Activated naive CD4-positive, alpha-beta T cell treated with anti-CD3 and anti-CD28 coated beads, Interleukin-2, amount 50 U/mL, for 16 hours (primary cell): ENCODE data around the gene P4HB.

Experiments used
- DNase-seq: peaks from one replicate; pipeline ENCODE4 v3.0.0-alpha.2; 2020

P4HB gene

DNA sequence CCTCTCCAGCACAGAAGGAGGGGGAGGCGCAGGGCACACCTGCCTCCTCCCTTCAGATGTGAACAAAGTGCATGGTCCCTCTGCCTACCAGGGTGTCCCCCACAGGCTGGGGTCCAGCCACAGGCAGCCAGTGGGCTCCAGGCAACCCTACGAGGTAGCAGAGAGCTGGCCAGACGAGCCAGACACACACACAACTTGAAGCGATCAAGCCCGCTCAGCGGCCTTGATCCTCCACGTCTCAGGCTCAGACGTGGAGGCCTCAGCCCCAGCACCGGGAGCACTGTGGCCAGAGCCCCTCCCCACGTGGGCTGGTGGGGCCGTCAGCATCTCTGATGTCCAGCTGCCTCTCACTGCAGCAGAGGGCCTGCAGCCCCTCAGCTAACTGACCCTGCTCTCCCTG lies 35.7 kb downstream of the P4HB start:
- no peak for DNase-seq

DNA sequence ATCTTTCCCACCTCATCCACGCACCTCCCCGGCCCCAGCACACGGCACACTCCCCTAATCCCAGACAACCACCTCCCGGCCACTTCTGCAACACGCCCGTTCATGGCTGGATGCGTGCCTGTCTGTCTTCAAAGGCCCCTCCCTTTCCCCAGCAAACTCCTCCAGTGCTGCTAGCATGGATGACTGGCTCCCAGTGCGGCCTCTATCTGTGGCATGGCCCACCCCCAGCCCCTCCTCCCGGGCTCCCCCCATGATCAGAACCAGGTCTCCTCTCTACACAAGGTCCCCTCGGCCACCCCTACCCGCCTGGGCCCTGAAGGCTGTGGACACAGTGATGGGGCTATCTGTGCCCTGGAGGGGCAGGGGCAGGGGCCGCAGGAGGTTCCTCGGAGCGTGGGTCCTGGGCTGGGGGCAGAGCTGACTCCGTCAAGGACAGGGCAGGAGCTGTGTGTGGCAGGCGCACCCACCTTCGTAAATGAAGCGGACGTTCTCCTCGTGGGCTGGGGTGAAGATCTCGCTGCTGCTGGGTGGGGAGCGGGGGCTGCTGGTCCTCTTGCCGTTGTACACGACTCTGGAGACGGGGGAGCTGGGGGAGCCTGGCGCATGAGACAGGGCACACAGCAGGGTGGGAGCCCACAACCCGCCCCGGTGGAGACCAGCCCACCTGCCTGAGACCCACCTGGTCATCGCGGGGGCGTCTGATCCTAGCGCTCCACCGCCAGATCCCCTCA lies 36.4 kb downstream of the P4HB start:
- DNase-seq = no peak

DNA sequence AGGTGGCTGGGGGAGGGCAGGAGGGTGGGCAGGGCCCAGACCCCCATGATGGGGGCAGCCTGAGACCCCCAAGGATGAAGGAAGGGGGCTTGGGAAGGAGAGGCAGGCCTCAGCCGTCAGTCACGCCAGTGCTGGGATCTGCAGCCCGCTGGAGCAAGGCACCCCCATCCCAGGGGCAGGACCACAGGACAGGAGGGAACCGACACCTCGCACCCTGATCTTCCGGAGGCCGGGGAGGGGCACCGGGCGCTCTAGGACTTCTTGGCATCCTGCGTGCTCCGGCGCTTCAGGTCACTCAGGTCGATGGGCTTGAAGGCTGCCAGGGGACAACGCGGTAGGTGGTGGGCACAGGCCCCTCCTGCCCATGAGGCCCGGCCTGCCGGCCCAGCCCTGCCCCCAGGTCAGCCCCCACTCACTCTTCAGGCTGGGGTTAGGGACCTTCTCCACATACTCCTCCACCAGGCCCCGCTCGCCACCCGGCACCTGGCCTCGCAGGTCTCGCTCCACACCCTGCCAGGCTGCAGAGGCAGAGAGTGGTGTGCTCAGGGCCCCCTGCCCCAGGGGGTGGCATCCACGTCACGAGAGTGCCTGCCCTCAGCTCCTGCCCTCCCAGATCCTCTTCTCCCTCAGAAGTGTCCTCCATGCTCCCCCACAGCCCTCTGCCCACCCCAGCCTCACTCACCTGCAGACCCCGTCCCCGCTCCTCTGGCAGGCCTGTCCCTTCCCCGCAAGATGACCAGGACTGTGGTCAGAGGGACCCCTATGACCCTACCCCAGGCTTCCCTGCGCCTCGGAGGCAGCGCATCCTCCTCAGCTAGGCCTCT lies 37.1 kb downstream of the P4HB start:
- no peak for DNase-seq

DNA sequence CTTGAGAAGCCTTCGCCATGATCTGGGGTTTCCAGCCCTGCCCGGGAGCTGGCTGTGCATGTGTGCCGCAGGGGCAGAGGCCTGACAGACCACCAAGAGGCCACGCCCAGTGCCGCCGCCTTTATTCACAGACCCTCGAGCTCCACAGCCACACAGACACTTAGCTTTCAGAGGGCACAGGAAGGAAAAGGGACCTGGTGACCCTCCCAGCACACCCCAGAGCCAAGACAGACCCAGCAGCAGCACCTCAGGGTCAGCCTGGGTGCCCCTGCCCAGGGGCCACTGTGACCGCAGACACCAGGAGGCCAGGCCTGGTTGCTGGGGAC lies 38.1 kb downstream of the P4HB start:
- no peak for DNase-seq

DNA sequence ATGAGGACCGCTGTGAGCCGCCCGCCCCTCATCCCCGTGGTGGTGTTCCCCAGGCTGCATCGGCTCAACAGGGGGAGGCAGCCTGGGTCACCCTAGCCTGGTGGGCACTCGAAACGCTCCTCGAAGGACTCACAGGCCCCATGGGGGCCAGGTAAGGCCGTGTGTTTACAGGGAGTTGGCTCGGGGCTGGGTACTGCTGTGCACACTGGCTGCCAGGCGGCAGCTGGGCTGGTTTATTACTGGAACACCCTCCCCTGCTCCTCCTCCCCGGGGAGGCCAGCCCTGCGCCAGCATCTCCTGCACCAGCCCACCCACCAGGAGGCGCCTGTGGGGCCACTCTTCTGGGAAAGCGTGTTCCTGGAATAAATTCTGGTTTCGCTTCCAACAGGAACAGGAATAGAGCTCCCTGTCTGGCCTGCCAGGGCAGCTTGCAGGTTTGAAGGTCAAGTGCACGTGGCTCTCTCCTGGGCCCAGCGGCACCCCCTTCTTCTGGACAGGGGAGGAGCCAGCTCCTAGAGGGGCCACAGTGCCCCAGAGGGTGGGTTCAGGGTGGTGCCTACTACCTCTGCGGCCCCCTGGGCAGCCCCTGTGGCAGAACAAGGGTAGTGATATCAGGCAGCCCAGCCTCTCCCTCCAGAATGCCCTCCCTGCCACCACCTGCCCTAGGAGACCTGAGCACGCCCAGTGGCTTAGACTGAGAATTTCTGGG lies 38.6 kb downstream of the P4HB start:
- DNase-seq = no peak

DNA sequence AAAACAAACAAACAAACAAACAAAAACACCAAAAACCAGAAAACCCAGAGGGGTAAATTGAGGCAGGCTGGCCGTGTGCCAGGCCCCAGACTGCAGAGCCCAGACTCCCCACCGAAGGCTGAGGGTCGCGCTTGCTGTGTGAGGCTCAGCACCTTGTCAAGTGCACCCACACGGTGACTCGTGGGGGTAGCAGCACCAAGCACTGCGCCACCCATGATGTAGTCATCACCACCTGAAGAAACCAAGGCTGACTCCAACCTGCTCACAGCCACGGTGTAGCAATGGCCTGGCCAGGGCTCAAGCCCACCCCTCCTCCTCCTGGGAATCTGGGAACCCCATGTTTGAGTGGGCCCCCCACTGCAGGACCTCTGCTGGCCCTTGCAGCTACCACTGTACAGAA lies 39.2 kb downstream of the P4HB start:
- DNase-seq = no peak

DNA sequence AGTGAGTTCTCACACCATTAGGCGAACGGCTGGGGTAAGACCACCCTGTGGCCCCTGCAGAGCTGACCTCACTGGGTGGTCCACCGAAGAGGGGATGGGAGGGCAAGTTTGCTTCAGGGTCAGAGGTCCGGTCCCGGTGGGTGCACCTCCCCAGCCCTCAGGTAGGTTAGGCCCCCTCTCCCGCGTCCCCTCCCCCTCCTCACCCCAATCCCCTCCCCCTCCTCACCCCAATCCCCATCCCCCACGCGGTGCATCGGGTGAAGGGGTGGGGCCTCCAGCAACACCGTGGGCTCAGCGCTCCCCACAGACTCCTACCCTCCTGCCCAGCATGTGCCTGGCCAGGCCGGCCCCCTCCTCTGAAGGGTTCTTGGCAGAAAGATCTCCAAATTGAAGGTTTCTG lies 40.6 kb downstream of the P4HB start:
- no peak for DNase-seq

DNA sequence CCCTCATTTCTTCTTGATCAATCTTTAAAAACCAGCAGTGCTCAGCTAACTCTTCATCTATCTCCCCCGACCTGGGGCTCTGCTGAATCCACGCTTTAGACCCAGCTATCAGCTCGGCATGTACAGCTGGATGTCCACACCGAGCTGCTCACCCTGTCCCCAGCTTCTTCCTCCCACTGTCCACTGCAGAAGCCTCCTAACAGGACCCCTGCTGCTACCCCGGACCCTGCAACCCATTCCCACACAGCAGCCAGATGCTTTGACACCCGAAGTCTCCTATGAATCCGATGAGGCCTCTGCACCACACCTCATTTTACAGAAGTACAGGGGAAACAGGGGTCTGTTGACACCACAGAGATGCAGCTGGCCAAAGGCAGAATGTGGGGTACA lies 42.6 kb downstream of the P4HB start:
- no peak for DNase-seq

DNA sequence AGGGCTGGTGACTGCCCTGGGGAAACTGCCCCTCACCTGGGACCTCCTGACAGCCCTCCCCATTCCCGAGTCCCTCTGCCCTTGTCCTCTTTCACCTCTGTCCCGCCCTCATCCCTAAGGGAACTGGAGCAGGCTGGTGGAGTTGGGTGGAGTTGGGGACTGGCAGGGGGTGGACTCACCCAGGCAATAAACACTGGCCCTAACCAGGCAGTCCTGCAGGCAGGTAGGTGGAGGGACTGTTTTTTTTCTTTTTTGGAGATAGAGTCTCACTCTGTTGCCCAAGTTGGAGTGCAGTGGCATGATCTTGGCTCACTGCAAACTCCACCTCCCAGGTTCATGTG lies 44.7 kb downstream of the P4HB start:
- DNase-seq = no peak

DNA sequence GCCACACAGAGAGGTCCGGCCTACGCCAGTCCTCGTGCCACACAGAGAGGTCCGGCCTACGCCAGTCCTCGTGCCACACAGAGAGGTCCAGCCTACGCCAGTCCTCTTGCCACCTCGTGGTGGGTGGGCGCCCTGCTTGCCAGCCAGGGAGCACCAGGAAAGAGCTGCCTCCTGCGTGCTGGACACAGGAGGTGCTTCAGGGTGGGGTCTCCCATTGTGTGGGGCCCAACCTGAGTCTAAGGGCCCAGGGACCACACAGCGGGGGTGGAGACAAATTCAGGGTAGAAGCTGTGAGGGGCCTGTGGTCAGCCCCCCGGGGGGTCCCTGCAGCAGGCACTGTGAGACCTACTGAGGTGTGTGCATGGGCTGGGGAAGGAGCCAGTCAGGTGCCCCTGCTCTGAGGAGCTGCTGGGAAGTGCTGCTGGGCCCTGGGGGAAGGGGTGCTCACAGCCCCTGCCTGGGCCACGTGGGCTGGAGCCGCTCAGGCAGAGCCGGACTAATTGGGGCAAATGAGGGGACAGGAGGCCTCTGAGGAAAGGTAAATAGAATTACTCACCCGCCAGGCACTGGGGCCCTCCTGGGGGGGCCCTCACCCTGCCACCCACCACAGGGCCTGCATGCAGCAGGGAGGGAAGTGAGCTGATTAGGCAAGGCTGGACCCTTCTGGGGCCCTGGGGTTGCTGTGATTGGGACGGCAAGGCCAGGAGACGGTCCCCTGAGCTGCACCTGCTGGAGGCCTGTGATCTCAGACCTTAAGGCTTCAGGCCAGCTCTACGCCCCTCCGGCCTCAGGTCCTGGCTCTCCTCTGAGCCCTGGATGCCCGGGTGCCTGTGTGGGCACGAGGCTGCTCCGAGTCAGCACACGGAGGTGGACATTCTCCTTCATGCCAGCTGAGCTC lies 45.3 kb downstream of the P4HB start:
- DNase-seq = no peak

DNA sequence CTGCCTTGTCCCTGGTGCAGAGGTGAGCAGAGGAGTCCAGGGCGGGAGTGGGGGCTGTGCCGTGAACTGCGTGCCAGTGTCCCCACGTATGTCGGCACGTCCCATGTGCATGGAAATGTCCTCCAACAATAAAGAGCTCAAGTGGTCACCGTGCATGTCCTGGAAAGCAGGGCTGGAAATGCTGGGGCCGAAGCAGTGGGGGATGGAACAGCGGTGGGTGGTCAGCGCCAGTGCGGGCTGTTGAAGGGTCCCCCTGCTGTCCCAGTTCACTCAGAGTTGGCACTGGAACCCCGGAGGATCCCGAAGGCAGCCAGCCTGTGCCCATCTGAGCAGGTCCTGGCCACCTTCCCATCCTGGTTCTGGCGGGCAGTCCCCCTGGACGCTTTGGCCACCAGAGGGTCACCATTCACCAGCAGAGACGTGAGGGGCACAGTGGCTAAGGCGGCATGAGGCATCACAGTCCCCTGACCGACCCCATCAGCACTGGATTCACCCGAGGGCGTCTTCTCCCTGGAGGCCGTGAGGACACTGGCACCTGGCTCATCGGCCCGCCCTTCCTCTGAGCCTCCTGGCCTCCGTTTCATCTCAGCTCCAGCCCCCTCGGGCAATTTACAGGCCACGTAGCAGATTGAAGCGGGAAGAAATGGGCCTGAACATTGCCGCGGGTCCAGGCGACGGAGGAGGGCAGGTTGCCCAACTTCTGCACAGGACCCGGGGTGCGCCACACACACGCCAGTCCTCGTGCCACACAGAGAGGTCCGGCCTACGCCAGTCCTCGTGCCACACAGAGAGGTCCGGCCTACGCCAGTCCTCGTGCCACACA lies 46.3 kb downstream of the P4HB start:
- no peak for DNase-seq

DNA sequence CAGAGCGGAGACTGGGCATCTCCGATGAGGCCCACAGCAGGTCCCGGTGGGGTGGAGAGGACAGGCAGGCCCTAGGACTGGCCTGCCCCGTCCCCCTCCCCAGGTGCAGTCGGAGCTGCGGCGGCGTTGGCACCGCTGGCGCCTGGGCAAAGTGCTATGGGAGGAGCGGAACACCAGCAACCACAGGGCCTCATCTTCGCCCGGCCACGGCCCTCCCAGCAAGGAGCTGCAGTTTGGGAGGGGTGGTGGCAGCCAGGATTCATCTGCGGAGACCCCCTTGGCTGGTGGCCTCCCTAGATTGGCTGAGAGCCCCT lies 47.0 kb downstream of the P4HB start:
- DNase-seq = no peak

DNA sequence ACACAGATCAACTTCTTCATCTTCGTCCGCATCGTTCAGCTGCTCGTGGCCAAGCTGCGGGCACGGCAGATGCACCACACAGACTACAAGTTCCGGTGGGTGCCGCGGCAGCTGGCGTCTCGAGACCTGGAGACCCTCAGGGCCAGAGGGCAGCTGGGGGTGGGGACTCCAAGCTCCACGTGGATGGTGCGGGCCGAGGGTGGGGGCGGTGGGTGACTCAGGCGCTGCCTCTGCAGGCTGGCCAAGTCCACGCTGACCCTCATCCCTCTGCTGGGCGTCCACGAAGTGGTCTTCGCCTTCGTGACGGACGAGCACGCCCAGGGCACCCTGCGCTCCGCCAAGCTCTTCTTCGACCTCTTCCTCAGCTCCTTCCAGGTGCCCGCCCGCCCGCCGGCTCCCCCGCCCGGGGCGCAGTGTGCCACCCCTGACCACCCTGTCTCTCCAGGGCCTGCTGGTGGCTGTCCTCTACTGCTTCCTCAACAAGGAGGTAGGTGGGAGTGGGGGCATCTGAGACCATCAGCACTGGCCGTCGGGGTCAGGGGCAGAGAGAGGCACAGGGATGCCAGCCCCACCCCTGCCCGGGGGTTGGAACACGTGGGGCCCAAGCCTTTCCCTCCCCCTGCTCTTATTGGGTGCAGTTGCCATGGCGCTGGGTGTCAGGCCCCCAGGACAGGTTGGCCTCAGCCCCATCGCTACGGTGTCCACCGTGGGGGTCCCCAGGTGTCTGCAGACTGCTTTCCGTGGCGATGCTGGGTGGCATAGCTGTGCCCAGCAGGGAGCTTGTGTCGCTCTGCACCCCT lies 47.6 kb downstream of the P4HB start:
- DNase-seq = no peak

DNA sequence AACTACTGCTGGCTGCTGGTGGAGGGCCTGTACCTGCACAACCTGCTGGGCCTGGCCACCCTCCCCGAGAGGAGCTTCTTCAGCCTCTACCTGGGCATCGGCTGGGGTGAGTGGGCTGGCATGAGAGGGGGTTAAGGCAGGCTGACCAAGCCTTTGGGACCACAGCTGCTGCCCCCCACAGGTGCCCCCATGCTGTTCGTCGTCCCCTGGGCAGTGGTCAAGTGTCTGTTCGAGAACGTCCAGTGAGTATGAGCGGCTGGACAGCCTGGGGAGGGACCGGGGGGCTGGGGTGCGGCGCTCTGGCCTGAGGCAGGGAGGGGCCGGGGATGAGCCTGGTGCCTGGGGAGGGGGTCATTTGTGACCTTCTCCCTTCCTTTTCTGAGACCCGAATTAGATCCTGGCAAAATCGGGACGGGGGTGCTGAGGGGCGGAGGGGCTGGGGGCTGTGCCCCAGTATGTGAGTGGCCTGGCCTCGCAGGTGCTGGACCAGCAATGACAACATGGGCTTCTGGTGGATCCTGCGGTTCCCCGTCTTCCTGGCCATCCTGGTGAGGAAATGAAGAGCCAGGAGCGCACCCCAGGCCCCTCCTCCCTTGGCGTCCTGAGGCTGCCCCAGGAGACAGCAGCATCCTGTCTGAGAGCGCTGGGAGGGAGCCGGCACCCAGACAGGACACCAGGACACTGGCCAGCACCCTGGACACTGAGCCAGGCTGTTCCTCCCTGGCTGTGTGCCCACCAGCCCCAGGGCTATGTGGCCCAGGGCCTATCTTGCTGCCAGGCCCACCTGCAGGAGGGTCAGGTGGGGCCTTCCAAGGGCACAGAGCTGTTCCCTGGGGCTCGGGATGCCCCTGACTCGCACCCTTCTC lies 48.4 kb downstream of the P4HB start:
- no peak for DNase-seq

DNA sequence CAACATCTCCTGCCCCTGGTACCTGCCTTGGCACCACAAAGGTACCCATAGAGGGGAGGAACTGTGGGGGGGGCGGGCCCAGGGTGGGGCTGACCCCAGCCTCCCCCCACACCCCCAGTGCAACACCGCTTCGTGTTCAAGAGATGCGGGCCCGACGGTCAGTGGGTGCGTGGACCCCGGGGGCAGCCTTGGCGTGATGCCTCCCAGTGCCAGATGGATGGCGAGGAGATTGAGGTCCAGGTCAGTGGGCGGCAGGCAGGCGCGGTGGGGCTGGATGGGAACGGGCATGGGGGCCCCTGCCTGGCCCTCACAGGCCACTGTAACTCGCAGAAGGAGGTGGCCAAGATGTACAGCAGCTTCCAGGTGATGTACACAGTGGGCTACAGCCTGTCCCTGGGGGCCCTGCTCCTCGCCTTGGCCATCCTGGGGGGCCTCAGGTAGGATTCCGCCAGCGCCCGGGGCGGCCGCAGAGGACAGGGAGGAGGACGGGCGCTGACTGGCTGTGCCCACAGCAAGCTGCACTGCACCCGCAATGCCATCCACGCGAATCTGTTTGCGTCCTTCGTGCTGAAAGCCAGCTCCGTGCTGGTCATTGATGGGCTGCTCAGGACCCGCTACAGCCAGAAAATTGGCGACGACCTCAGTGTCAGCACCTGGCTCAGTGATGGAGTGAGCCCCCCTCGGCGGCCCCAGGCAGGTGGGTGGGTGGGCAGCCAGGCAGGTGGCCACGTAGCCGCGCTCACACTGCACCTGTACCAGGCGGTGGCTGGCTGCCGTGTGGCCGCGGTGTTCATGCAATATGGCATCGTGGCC lies 49.2 kb downstream of the P4HB start:
- DNase-seq = no peak

DNA sequence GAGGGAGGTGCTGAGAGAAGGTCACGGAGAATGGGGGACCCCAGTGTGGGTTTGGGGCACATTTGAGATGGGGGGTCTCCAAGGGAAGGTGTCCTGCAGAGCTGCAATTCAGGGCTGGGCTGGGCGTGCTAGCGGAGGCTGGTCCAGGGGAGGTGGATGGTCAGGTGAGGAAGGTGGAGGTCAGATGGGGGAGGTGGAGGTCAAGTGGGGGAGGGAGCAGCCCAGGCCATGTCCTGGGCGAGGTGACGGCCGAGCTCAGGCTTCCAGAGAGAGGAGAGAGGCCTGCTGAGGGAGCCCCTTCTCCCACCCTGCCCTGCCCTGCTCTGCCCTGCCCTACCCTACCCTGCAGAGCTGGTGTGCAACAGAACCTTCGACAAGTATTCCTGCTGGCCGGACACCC lies 49.9 kb downstream of the P4HB start:
- DNase-seq = no peak

DNA sequence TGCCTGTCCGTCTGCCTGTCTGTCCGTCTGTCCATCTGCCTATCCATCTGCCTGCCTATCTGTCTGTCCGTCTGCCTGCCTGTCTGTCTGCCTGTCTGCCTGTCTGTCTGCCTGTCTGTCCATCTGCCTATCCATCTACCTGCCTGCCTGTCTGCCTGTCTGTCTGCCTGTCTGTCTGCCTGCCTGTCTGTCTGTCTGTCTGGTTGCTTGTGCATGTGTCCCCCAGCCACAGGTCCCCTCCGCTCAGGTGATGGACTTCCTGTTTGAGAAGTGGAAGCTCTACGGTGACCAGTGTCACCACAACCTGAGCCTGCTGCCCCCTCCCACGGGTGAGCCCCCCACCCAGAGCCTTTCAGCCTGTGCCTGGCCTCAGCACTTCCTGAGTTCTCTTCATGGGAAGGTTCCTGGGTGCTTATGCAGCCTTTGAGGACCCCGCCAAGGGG lies 50.8 kb downstream of the P4HB start:
- DNase-seq = no peak

DNA sequence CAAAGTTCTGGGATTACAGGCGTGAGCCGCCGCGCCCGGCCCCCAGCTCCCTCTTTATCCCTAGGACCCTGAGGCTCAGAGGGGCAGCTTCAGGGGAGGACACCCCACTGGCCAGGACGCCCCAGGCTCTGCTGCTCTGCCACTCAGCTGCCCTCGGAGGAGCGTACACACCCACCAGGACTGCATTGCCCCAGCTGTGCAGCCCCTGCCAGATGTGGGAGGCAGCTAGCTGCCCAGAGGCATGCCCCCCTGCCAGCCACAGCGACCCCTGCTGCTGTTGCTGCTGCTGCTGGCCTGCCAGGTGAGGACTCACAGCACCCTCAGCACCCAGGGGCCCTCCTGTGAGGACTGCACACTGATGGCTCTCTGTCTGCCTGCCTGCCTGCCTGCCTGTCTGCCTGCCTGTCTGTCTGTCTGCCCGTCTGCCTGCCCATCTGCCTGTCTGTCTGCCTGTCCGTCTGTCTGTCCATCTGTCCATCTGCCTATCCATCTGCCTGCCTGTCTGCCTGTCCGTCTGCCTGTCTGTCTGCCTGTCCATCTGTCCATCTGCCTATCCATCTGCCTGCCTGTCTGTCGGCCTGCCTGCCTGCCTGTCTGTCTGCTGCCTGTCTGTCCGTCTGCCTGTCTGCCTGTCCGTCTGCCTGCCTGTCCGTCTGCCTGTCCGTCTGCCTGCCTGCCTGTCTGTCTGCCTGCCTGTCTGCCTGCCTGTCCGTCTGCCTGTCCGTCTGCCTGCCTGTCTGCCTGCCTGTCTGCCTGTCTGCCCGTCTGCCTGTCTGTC lies 51.4 kb downstream of the P4HB start:
- no peak for DNase-seq

DNA sequence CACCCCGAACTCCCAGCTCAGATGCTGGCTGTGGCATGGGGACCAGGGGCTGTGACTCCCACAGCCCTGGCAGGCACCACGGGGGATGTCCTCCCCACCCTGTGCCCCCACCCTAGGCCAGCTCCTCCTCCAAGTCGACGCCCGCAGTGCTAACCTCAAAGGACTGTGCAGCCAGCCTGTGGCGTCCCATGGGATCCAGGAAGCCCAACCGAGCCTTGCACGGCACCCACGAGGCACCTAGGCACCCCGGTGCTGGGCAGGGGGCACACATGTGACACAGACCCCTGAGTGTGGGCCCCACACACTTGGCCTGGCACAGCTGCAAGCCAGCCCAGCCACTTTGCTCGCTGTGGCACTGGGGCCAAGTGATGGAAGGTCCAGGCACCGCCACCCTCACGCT lies 52.5 kb downstream of the P4HB start:
- DNase-seq = no peak
